ENCODE data around the gene ZNF653. TPM values are rescaled to one million over a fixed set of nuclear protein-coding genes. Genes with fewer than 3 reads are reported as not detected.

Gene ZNF653
- total and polyA plus RNA-seq, 9 of the 15 experiments (the other 6 are each of a cell fraction or from before 2014, with no cell fraction given) = 1.6 to 8.0 (median 4.2) TPM; not detected in 2

DNA sequence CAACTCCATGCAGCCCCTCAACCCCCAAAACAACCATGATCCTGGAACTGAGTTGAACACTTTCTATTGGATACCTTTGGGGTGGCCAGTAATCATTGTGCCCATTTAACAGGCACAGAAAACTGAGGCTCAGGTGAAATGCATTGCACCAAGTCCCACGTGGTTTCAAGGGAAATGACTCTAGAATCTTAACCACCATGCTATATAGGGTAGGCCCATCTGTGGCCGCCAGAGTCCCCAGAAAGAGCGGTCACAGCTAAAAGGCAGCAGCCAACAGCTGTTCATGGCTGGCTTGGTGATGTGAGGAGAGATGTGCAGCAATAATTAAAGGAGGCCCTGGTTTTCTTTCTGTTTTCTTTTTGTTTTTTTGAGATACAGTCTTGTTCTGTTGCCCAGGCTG is 35.6 kb upstream of the ZNF653 start (continued):
- TF ChIP-seq, protein P1, sequence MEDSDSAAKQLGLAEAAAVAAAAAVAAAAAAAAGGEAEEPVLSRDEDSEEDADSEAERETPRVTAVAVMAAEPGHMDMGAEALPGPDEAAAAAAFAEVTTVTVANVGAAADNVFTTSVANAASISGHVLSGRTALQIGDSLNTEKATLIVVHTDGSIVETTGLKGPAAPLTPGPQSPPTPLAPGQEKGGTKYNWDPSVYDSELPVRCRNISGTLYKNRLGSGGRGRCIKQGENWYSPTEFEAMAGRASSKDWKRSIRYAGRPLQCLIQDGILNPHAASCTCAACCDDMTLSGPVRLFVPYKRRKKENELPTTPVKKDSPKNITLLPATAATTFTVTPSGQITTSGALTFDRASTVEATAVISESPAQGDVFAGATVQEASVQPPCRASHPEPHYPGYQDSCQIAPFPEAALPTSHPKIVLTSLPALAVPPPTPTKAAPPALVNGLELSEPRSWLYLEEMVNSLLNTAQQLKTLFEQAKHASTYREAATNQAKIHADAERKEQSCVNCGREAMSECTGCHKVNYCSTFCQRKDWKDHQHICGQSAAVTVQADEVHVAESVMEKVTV (CRISPR knock-in tag; IDR thresholded peaks at IDR 0.05) = no peak
- TF ChIP-seq SRSF3 (IDR thresholded peaks at IDR 0.05; ENCODE audit: insufficient read depth, low read length) = no peak
- TF ChIP-seq, protein P2, sequence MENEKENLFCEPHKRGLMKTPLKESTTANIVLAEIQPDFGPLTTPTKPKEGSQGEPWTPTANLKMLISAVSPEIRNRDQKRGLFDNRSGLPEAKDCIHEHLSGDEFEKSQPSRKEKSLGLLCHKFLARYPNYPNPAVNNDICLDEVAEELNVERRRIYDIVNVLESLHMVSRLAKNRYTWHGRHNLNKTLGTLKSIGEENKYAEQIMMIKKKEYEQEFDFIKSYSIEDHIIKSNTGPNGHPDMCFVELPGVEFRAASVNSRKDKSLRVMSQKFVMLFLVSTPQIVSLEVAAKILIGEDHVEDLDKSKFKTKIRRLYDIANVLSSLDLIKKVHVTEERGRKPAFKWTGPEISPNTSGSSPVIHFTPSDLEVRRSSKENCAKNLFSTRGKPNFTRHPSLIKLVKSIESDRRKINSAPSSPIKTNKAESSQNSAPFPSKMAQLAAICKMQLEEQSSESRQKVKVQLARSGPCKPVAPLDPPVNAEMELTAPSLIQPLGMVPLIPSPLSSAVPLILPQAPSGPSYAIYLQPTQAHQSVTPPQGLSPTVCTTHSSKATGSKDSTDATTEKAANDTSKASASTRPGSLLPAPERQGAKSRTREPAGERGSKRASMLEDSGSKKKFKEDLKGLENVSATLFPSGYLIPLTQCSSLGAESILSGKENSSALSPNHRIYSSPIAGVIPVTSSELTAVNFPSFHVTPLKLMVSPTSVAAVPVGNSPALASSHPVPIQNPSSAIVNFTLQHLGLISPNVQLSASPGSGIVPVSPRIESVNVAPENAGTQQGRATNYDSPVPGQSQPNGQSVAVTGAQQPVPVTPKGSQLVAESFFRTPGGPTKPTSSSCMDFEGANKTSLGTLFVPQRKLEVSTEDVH (IDR thresholded peaks at IDR 0.05; ENCODE audit: low read depth, partially characterized antibody) = no peak
- peak; percentile 72; the same call in 1 of the 2 replicates for TF ChIP-seq CBX1 (IDR thresholded peaks at IDR 0.05; ENCODE audit: low read depth)
- TF ChIP-seq FIP1L1 (IDR thresholded peaks at IDR 0.05; ENCODE audit: low read depth, low read length, poor library complexity, severe bottlenecking) = no peak
- no peak for TF ChIP-seq SUPT5H (IDR thresholded peaks at IDR 0.05)
- no peak for TF ChIP-seq GATAD2A (IDR thresholded peaks at IDR 0.05)
- no peak for TF ChIP-seq MCM2 (IDR thresholded peaks at IDR 0.05; ENCODE audit: low read depth)
- peak; percentile 22 to 31; a peak in 1 of 4 replicates for TF ChIP-seq HDAC1 (IDR thresholded peaks at IDR 0.05)
- TF ChIP-seq SMAD4 (CRISPR knock-in tag; conservative IDR thresholded peaks at IDR 0.05) = no peak
- no peak for TF ChIP-seq RFX7 (CRISPR knock-in tag; IDR thresholded peaks at IDR 0.05)
- no peak for TF ChIP-seq PTTG1 (tag; IDR thresholded peaks at IDR 0.05; ENCODE audit: low read depth)
- TF ChIP-seq YY1 (IDR thresholded peaks at IDR 0.05; ENCODE audit: borderline replicate concordance in 1 of 3, control insufficient read depth in 1 of 3, extremely low read depth in 1 of 3, insufficient read depth in 3 of 3, insufficient read length in 1 of 3, insufficient replicate concordance in 2 of 3, low read depth in 1 of 3, low read length in 2 of 3) = no peak
- no peak for TF ChIP-seq ZNF316 (IDR thresholded peaks at IDR 0.05)
- TF ChIP-seq HMGN3 (IDR thresholded peaks at IDR 0.05; ENCODE audit: borderline replicate concordance, extremely low read depth, insufficient read length, low read depth, low read length) = no peak
- TF ChIP-seq SMARCA5 (IDR thresholded peaks at IDR 0.05) = peak; percentile 90

Measured in K562 (cell line).